Measurements from ENCODE around the gene CD72.
A peak's percentile ranks its signal among the peaks of the same experiment; 100 is the strongest.
"Not testable (repeated sequence)": the region's sequence is repeated elsewhere in the genome, so short reads cannot be mapped to it uniquely, and the experiment has no call there.

The CD72 gene

DNA sequence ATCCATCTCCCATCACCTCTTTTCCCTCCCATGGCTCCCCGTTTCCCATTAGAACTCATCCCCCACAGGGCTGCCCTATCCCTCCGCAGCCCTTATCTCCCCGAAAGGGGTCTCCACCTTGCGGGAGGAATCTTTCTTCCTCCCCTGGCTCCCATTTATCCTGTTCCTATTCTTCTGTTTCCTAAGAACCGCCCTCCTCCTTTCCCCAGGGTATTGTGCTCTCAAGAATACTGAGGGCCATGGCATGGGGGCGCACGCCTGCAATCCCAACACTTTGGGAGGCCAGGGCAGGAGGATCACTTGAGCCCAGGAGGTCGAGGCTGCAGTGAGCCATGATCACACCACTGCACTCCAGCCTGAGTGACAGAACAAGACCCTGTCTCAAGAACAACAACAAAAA lies 665 bp downstream of the CD72 start:
- CTCF ChIA-PET: interaction anchor here (0.8 to 11.5 kb wide), 9 partner anchors 9 to 79 kb away, joined by 3 to 97 read pairs (median 5); partner anchors contain the start of genes SIT1 and TESK1
- TF ChIP-seq, protein P1, sequence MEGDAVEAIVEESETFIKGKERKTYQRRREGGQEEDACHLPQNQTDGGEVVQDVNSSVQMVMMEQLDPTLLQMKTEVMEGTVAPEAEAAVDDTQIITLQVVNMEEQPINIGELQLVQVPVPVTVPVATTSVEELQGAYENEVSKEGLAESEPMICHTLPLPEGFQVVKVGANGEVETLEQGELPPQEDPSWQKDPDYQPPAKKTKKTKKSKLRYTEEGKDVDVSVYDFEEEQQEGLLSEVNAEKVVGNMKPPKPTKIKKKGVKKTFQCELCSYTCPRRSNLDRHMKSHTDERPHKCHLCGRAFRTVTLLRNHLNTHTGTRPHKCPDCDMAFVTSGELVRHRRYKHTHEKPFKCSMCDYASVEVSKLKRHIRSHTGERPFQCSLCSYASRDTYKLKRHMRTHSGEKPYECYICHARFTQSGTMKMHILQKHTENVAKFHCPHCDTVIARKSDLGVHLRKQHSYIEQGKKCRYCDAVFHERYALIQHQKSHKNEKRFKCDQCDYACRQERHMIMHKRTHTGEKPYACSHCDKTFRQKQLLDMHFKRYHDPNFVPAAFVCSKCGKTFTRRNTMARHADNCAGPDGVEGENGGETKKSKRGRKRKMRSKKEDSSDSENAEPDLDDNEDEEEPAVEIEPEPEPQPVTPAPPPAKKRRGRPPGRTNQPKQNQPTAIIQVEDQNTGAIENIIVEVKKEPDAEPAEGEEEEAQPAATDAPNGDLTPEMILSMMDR (IDR thresholded peaks at IDR 0.05; ENCODE audit: control extremely low read depth, extremely low read depth, low read depth, missing control alignments): no peak
- DNase-seq (ENCODE audit: extremely low spot score): no peak
- POLR2A ChIA-PET: interaction anchor here (1.3 kb wide), 1 partner anchor 10 kb away, joined by 3 read pairs; no protein-coding TSS in a partner anchor

DNA sequence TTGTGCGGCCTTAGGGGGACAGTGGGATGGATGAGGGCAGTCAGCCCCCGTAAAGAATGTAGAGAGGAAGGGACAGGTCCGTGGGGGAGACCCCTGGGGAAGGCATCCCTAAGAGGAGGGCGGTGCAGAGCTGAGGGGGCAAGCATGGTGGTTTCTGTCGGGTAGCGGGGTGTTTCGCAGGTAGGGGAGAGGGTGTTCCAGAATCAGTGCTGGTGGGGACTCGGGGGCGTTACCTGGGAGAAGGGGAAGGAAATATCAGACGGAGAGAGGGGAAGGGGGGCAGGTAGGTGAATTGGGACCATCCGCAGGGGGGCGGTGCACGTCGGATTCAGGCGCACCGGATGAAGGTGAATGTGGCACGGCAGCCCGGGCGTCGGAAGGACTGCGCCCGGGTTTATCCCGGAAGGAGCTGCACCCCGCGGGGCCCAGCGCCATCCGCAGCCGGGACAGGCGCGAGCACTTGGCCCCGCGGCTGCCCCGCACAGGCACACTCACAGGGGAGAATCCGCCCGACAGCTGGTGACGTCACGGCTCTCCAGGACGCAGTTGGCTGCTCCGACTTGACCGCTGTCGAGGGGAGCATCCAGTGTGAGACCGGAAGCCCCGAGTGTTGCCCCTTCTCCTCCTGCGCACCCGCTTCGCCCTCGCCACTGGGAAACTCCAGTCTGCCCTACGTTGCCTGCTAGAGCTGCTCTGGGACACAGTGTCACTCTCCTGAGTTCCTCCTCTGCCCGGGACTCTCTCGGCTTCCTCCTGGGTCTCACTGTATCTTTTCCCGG lies 1.3 kb downstream of the CD72 start:
- TF ChIP-seq, protein P1 (IDR thresholded peaks at IDR 0.05; ENCODE audit: control extremely low read depth, extremely low read depth, low read depth, missing control alignments): peak; percentile 36
- ChIA-PET CTCF (interaction anchor here (0.6 to 11.5 kb wide), 10 partner anchors 9 to 500 kb away, joined by 3 to 97 read pairs (median 4); partner anchors contain the start of genes SIT1 and TESK1), POLR2A (interaction anchor here (0.7 to 1.3 kb wide), 3 partner anchors 9 to 92 kb away, joined by 3 to 11 read pairs (median 3); no protein-coding TSS in a partner anchor)
- peak; percentile 83 for DNase-seq (ENCODE audit: extremely low spot score)

DNA sequence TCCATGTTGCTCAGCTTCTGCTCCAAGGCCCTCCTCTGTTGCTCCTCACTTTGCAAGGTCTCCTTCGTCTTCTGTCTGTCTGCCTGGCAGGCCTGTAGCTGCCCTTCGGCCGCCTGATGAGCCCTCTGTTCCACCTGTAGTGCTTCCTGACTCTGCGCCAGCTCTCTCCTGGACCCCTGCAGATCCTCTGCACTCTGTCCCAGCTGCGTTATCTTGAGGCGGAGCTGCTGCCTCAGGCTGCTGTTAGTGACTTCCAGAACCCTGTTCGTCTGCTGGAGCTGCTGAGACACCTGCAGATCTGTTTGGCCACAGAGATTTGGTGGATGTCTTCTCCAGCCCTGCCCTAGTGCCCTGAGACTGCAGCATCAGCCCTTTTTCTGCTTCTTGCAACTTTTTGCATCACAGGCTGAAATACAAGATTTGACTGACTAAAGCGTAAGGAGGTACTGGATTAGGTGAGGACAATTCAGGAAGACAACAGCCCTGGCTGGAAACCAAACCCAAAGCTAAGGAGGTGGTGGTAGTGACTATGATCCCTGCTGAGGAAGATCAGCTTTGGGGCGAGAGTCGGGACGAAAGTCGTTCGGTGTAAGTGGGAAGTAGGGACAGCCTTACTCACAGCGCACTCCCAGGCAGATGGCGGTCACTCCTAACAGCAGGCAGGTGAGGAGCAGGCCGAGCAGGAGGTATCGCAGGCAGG lies 2.1 kb downstream of the CD72 start:
- ChIA-PET CTCF (interaction anchor here (1.1 to 11.5 kb wide), 8 partner anchors 11 to 54 kb away, joined by 3 to 97 read pairs (median 7); partner anchors contain the start of genes SIT1 and TESK1), POLR2A (interaction anchor here (0.7 to 1.3 kb wide), 3 partner anchors 8 to 92 kb away, joined by 3 to 11 read pairs (median 3); no protein-coding TSS in a partner anchor)
- no peak for DNase-seq (ENCODE audit: extremely low spot score)
- TF ChIP-seq, protein P1 (IDR thresholded peaks at IDR 0.05; ENCODE audit: control extremely low read depth, extremely low read depth, low read depth, missing control alignments): no peak

DNA sequence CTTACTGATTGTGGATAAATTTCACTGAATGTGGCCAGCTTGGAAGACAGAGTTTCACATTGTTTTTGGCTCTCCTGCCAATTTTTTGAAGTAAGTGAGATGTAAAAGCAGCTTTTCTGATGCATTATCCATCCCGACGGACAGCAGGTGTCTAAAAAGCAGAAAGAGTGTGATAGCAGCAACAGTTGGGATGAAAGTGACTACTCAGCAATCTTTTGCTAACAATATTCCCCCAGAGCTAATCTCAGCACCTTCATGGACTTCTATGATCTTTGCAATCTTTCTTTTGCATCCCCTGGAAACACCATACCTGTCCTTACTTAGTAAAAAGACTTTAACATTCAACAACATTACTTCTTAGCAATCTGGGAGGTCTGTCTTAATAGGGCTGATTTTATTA lies 5.4 kb downstream of the CD72 start:
- DNase-seq (ENCODE audit: extremely low spot score): no peak
- POLR2A ChIA-PET: no interaction called here
- CTCF ChIA-PET: interaction anchor here (0.6 to 11.5 kb wide), 11 partner anchors 8 to 713 kb away, joined by 3 to 97 read pairs (median 6); partner anchors contain the start of genes CCDC107, RMRP, SIT1 and TESK1
- TF ChIP-seq, protein P1 (IDR thresholded peaks at IDR 0.05; ENCODE audit: control extremely low read depth, extremely low read depth, low read depth, missing control alignments): no peak

DNA sequence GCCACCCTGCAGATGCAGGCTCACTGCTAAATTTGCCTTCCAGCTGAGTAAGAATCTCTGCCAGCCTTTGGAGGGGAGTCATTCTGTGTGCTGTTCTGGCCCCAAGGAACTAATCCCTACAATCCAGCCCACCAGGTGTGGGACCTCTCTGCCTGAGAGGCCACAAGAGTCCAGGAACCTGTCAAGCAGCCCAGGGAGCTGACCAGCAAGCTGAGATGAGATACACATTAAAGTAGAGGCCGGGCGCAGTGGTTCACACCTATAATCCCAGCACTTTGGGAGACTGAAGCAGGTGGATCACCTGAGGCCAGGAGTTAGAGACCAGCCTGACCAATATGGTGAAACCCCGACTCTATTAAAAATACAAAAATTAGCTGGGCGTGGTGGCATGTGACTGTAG lies 6.1 kb downstream of the CD72 start:
- CTCF ChIA-PET: interaction anchor here (0.7 to 11.5 kb wide), 16 partner anchors 8 to 627 kb away, joined by 3 to 97 read pairs (median 4); partner anchors contain the start of genes PIGO and SIT1
- POLR2A ChIA-PET; DNase-seq (ENCODE audit: extremely low spot score): not testable (repeated sequence)

DNA sequence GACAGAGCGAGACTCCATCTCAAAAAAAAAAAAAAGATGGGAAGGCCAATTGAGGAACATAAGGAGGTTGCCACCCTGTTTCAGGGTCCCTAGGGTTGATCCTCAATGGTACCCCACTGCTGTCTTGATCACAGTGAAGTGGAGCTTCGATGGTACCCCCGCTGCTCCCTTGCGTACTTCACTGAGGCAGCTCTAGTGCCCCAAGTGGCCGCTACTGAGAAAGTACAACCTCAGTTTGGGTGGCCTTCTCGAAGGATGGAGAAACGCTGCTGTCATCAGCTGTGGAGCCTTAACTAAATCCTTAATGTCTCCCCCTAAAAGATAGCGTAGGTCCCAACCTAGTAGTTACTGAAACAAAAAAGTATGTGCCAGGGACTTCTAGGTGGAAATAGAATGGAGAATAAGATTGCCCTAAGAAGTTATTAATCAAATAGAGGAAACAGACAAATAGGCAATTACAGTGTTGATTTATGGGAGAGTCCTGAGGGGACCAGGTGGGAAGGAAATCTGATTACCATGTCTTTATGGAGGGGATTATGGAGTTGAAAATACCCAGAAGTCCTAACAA lies 6.9 kb downstream of the CD72 start:
- TF ChIP-seq, protein P1 (IDR thresholded peaks at IDR 0.05; ENCODE audit: control extremely low read depth, extremely low read depth, low read depth, missing control alignments): peak; percentile 70
- POLR2A ChIA-PET: interaction anchor here (0.6 kb wide), 1 partner anchor 38 kb away, joined by 3 read pairs; no protein-coding TSS in a partner anchor
- CTCF ChIA-PET: interaction anchor here (0.6 to 11.5 kb wide), 25 partner anchors 8 to 626 kb away, joined by 3 to 97 read pairs (median 5); partner anchors contain the start of genes CCDC107, PIGO, RMRP and SIT1
- peak; percentile 46 for DNase-seq (ENCODE audit: extremely low spot score)
